KOPT-K1 (cell line): ENCODE measurements around the gene MRPL43.

ENCODE experiments used
- H3K27ac ChIP-seq: fragments of 200-600 bp; sonication (generic); 2 replicates; pipeline ENCODE4 v1.5.1; 2016; ENCODE audit warnings: antibody characterized with exemption, mild to moderate bottlenecking, low read depth, low read length; ENCODE audit not compliant: poor library complexity, severe bottlenecking
- H3K36me3 ChIP-seq: fragments of 200-600 bp; sonication (generic); 2 replicates; pipeline ENCODE4 v1.5.1; 2017; ENCODE audit warnings: antibody characterized with exemption, mild to moderate bottlenecking, low read length, moderate library complexity; ENCODE audit not compliant: insufficient read depth
- H3K9me3 ChIP-seq: fragments of 200-600 bp; sonication (generic); 2 replicates; pipeline ENCODE4 v1.5.1; 2017; ENCODE audit warnings: antibody characterized with exemption, low read length, mild to moderate bottlenecking; ENCODE audit not compliant: insufficient read depth, poor library complexity, severe bottlenecking

Gene MRPL43

DNA sequence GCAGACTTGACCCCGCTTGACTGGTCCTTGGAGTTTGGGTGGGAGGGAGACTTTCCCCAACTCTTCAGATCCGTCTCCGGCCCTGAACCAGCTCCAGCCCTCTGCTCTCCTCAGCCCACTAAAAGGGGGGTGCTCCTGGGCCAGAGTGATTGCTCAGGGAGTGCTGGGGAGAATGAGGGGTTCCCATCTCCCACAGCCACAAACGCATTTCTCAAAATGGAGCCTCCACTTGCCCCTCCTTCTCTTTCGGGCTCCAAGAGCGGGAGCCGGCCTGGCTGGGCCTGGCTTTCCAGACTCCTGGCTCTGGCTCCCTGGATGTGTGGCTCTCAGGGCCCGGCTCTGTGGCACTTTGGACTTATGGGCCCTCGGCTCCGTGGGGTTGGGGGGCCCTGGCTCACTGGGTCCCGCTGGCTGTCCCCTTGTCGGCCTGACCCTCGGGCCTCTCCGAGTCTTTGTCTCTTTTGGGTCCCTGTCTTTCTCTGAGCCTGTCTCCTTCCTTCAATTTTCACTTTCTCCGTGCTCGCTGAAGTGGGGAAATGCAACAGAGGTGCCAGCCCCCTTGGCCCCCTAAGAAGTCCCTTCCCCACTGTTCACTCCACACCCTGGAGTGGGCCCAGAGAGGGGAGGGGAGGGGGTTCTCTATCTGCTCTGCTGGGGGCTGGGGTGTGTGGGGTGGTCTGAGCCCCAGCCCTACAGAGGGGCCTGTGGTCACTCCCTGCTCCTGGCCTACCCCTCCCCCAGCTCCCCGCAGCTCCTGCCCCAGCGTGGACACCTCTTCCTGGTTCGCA, 13.0 kb upstream of the MRPL43 start:
- no peaks in the 10 kb centered on the region for H3K36me3 ChIP-seq
- no peaks in the 10 kb centered on the region for H3K9me3 ChIP-seq
- H3K27ac ChIP-seq = no peak overlapping the region

DNA sequence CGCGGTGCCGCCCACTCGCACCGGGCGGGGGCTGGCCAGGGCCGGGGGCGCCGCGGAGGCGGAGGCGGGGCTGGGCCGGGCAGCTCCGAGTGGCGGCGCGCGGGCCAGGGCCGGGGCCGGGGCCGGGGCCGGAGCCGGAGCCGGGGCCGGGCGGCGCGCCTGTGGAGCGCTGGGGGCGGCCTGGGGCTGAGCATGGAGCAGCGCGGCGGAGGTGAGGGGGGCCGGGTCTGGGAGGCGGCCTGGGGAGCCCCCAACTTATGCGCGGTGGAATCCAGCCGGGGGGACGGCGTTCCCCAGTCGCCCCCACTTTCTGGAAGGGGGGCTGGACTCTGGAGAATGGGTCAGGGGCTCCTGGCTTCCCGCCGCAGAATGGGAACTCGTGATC, 12.4 kb upstream of the MRPL43 start, which contains the start of gene LZTS2:
LZTS2 (plus strand) TSS at position 67 of the 385 bp plus-strand sequence. CDS start 2,731 bp downstream, outside the sequence.
- peaks cover 3% of the 10 kb centered on the region for H3K36me3 ChIP-seq
- H3K9me3 ChIP-seq = no peaks in the 10 kb centered on the region
- peak within 1 kb of the TSS; percentile 33 for H3K27ac ChIP-seq

DNA sequence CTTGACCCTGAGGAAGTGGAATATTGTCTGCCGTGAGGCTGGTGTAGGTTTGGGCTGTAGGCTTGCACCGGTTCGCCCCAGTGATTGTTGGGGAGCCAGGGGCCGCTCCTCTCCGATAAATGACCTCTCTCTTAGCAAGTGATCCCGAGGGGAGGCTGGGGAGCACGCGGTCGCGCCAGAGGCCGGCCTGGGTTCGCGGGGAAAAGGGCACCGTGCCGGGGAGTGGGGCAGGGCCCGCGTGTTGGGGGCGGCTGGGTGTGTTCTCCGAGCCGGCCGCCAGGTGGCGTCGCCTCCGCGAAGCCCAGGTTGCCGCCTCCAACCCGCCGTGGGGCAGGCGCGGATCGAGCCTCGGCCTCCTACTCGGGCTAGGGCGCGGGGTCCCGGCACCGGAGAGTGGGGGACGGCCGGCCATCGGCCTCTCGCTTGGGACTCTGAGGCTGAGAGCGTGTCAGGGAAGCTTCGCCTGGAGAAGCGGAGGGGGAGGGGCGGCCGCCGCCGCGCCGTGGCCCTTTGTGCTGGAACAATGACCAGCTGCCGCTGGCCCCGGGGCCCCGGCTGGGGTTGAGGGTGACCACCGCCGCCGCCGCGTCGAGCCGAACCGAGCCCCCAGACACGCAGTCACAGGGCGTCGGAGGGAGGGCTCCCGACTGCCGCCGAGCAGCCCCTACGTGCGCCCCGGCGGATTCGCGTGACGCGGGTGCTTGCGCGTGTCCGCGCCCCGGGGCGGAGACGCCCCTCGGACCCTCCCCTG, 11.9 kb upstream of the MRPL43 start:
- Histone ChIP-seq H3K9me3 (no peaks in the 10 kb centered on the region), H3K36me3 (peaks cover 9% of the 10 kb centered on the region), H3K27ac (peak overlapping the region; percentile 33)

DNA sequence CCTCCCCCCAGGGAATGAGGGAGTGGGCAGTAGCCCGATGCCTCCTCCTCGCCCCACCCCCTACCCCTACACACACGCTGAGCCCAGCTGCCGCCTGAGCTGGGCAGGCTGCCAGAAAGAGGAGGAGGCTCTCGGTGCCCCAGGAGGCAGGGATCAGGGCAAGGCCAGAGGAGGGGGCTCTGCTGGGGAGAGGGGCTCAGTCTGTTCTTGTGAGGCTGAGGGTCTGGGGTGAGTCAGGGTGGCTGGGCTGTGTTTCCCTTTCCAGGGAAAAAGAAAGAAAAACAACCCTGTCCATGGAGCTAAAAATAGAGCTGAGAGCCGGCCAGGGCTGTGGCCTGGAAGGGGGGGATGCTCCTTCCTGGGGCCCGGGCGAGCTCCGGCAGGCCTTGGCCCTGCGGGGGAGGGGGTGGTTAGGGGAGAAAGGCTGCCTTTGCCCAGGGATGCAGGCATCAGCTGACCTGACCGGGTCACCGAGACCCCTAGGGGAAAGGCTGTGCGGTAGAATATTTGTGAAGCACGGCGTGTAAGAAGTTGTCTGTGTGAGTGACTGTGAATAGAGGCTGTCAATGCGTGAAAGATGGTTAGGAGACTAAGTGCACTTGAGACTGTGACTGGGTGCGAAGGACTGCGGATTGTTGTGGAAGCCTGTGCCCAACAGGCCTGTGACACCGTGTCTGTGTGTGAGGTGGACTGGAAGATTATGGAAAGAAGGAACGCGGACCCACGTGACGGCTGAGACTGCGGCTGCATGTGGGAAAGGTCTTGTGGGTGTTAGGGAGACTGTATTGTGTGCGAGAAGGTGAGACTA, 11.1 kb upstream of the MRPL43 start:
- Histone ChIP-seq H3K9me3 (no peaks in the 10 kb centered on the region), H3K36me3 (peaks cover 17% of the 10 kb centered on the region), H3K27ac (peak overlapping the region; percentile 70)

DNA sequence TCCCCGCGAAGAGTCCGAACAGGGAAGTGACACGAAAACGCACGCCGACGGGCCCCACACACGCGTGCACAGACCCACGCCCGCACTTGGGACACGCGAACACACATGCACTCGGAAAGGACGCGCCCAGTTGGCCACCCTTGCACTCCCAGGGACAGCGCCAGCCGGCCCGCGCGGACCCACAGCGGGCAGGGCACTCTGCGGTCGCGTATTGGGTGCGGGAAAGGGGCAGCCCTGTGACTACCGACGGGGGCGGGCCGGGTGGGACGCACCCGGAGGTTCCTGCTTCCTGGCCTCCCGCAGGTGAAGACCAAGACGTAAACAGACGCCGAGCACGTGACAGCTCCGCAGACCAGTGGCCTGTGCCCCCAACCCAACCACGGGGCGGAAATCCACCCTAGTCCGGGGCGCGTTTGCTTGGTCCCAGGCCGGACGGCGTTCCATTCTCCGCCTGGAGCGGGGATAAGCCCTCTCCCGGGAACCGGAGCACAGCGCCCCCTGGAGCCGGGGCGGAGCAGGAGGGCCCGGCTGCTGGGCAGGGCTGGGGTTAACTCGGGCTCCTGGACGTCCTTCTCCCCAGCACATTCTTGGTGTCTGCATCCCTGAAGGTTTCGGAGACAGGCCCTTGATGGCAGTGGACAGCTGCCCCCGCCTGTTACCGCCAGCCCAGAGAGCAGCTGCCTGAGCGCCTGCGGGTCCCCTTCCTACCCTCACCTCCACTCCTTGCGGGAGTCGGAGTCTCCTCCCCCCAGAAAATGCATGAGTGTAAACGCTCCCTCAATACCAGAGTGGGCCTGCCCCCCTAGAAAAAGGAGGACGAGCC, 10.3 kb upstream of the MRPL43 start:
- Histone ChIP-seq H3K27ac (peak overlapping the region; percentile 70), H3K9me3 (no peaks in the 10 kb centered on the region), H3K36me3 (peaks cover 25% of the 10 kb centered on the region)

DNA sequence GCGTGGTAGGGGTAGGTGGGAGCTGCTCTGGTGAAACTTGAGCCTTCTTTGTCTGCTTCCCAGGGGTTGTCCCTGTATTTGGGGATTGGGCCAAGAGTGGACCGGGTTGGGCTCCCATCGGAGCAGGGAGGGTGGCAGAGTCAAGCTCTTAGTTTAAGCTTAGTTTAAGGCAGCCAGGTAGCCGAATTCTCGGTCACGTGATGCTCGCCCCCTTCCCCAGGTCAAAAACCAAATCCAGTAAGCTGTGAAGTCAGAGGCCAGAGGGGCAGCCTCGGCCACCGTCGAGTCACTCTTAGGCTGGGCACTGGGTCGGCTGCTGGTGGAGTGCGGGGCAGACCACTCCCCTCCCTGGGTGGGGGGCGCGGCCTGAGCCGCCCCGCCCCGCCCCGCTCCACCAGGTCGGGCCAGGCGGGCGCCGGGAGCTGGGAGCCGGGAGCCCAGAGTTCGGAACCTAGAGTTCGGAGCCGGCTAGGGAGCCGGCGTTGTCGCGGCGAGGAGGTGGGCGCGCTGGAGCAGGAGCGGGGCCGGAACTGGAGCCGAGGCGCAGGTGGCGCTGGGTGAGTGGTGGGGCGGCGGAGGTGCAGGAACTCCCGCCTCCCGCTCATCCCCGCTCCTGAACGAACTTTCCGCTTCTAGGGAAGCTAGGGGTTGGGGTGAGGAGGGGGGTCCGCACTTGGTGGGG, 9.5 kb upstream of the MRPL43 start:
- no peaks in the 10 kb centered on the region for H3K9me3 ChIP-seq
- peaks cover 29% of the 10 kb centered on the region for H3K36me3 ChIP-seq
- peak overlapping the region; percentile 70 for H3K27ac ChIP-seq

- H3K9me3 ChIP-seq = no peaks in the 10 kb centered on the region
- H3K27ac ChIP-seq = no peak overlapping the region
- peaks cover 44% of the 10 kb centered on the region for H3K36me3 ChIP-seq
Measured at GRCh38 chr10:100995181-100995580, 7.9 kb upstream of the MRPL43 start.

- Histone ChIP-seq H3K36me3 (peaks cover 54% of the 10 kb centered on the region), H3K9me3 (no peaks in the 10 kb centered on the region), H3K27ac (no peak overlapping the region)
Measured at GRCh38 chr10:100993986-100994708, 6.8 kb upstream of the MRPL43 start.

- H3K27ac ChIP-seq = no peak overlapping the region
- peaks cover 64% of the 10 kb centered on the region for H3K36me3 ChIP-seq
- no peaks in the 10 kb centered on the region for H3K9me3 ChIP-seq
Measured at GRCh38 chr10:100989088-100989487, 1.8 kb upstream of the MRPL43 start.

DNA sequence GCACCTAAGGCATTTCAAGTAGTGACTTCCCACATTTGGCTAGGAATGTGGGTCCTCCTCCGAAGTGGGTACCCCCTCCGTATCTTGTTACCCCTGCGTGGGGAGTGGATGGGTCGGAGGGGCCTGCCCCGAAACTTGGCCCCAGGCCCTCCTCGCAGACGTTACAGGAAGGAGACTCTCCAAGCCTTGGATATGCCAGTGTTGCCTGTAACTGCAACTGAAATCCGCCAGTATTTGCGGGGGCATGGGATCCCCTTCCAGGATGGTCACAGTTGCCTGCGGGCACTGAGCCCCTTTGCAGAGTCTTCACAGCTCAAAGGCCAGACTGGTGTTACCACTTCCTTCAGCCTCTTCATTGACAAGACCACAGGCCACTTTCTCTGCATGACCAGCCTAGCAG, 869 bp upstream of the MRPL43 start:
- H3K9me3 ChIP-seq = no peaks in the 10 kb centered on the region
- H3K36me3 ChIP-seq = peaks cover 57% of the 10 kb centered on the region
- peak overlapping the region; percentile 82 for H3K27ac ChIP-seq

DNA sequence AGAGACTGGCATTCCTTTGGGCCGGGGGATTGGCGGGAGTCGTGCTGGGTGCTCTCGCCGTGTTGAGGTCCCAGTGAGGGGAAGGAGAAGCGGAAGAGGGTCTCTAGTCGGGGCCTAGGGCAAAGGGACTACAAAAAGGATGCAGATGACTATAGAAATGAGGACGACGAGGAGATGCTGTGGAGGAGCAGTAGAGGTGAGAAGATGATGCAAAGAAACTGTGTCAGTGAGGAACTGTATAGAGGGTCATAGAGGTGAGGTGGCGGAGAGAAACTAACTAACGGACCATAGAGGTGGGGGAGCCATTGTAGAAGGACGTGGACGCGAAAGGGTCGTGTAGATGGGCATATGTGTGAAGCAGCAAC, 370 bp upstream of the MRPL43 start:
- Histone ChIP-seq H3K36me3 (peaks cover 57% of the 10 kb centered on the region), H3K9me3 (no peaks in the 10 kb centered on the region), H3K27ac (peak overlapping the region; percentile 82)

GRCh38 chr10:100986623-100986951, 710 bp downstream of the MRPL43 start:
- Histone ChIP-seq H3K27ac (peak overlapping the region; percentile 82), H3K9me3 (no peaks in the 10 kb centered on the region), H3K36me3 (peaks cover 55% of the 10 kb centered on the region)

DNA sequence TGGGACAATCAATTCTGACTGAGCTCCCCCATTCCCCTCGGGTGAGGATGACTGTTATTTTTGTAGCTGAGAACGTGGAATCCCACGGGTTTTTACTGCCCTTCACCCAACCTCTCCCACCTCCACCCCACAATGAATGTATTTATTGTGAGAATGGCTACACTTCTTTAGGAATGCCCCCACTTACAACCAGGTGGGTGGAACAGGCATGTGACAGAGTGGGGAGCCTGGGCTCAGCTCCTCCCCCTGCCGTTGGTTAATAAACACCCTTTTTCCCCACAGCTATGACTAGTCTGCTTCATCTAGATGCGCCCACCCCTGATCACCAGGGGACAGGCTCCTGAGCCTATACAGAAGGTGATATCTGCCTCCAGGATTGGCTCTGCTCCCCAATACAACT, 2.0 kb downstream of the MRPL43 start:
- H3K27ac ChIP-seq = no peak overlapping the region
- no peaks in the 10 kb centered on the region for H3K9me3 ChIP-seq
- peaks cover 55% of the 10 kb centered on the region for H3K36me3 ChIP-seq
